SKM-1 (cell line): Measurements from ENCODE around the gene CARNS1.
A peak's percentile ranks its signal among the peaks of the same experiment; 100 is the strongest.
"Not testable (repeated sequence)": the region's sequence is repeated elsewhere in the genome, so short reads cannot be mapped to it uniquely, and the experiment has no call there.

Experiments used
- DNase-seq: peaks from one replicate; lab custom pipeline; 2025; ENCODE audit not compliant: unreplicated experiment; lab: John Stamatoyannopoulos, UW

The CARNS1 gene

GRCh38 chr11:67427364-67427859, 11.9 kb downstream of the CARNS1 start:
- DNase-seq: not testable (repeated sequence)

GRCh38 chr11:67428052-67429001, 12.8 kb downstream of the CARNS1 start, which contains the start of gene RPS6KB2:
TSS of gene RPS6KB2 (plus strand) at chr11:67428494. CDS start at chr11:67428546, 52 bp downstream.
- peak; percentile 94 for DNase-seq

- DNase-seq: no peak
These were observed 13.7 kb downstream of the CARNS1 start for GRCh38 chr11:67429038-67429668.

DNA sequence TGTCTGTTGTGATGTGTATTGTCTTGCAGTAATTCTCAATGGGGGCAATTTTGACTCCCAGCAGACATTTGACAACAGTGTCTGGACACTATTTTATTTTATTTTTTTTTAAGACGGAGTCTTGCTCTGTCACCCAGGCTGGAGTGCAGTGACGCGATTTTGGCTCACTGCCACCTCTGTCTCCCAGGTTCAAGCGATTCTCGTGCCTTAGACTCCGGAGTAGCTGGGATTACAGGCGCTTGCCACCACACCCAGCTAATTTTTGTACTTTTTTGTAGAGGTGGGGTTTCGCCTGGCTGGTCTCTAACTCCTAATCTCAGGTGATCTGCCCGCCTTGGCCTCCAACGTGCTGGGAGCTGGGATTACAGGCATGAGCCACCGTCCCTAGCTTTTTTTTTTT, 14.2 kb downstream of the CARNS1 start:
- DNase-seq: no peak

GRCh38 chr11:67431346-67432249, 16.1 kb downstream of the CARNS1 start:
- no peak for DNase-seq

DNA sequence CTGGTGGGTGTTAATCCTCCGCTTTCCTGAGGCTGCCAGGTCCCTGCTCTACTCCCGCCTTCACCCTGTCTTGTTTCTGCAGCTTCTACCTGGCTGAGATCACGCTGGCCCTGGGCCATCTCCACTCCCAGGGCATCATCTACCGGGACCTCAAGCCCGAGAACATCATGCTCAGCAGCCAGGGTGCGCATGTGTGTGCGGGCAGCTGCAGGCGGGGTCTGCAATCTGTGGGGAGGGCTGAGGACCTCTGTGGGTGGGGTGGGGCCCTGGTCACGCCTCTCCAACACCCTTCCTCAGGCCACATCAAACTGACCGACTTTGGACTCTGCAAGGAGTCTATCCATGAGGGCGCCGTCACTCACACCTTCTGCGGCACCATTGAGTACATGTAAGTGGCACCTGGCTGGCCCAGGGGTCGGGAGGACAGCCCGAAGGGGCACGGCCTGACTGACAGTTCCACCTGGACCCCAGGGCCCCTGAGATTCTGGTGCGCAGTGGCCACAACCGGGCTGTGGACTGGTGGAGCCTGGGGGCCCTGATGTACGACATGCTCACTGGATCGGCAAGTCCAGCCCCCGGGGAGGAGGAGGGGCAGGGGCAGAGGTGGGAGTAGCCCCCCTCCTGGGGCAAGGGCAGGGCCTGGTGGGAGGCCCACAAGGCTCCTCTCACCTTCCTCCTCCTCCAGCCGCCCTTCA, 17.3 kb downstream of the CARNS1 start:
- no peak for DNase-seq

DNA sequence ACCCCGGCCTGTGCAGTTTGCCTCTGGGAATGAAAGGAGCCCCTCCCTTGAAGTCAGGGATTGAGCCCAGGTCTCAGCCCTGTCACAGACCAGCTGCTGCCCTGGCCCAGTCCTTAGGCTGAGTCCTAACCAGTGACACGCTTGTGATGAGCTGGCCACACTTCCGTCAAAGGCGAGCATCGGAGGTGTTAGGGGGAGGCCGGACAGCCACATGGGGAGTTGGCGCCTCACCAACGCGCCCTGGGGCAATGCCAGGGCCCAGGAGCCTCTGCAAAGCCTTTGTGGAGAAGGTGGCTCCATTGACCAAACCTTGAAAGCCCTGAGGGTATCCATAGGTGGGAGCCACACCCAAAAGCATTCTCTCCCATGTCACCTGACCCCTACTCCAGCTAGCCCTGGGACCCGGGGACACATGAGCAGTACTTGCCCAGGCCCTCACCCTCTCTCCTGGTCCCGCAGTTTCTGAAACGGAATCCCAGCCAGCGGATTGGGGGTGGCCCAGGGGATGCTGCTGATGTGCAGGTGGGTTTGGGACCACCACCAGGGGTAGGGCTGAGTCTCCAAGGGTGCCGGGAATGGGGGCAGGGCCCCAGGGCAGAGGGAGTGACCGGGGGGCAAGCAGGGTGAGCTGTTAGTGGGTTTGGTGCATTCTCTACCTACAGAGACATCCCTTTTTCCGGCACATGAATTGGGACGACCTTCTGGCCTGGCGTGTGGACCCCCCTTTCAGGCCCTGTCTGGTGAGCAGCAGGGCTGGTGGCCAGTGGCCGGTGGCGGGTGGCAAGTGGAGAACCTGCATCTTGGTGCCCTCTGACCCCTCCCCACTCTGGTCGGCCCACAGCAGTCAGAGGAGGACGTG, 18.3 kb downstream of the CARNS1 start:
- DNase-seq: no peak

GRCh38 chr11:67434395-67434881, 19.0 kb downstream of the CARNS1 start:
- DNase-seq: no peak

- no peak for DNase-seq
These were observed 19.7 kb downstream of the CARNS1 start for GRCh38 chr11:67435031-67435726.

DNA sequence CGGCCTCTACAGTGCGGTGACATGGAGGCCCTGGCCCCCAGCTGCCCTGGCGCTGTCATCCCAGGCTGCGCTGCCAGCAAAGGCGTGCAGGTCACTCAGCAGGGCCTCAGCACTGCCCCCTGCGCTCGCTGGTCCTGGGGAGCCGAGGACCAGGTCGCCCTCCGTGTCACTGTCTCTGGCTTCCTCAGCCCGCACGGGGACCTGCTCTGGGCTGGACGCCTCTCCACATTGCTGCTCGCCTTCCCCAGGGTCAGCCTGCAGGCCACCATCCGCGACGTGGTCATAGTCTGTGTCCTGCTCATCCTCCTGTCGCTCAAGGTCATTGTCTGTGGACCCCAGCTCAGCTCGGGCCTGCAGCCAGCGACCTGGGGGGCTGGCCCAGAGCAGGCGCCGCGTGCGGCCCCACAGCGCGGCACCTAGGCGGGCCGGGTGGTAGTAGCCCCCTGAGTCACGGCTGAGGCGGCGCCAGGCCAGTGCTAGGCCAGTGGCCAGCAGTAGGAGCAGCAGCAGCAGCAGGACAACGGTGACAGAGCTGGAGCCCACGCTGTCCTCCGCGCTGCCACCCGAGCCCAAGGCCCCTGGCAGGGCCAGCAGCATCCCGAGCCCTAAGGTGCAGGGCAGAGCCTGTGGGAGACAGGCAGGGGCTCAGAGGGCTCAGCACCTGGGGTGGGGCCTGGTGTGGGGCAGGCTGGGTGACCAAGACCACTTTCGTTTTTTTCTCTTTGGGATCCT, 20.4 kb downstream of the CARNS1 start:
- no peak for DNase-seq

- DNase-seq: no peak
These were observed 21.1 kb downstream of the CARNS1 start for GRCh38 chr11:67436459-67437081.

- no peak for DNase-seq
These were observed 21.8 kb downstream of the CARNS1 start, which contains the start of gene PTPRCAP for GRCh38 chr11:67437082-67437808. TSS of gene PTPRCAP (minus strand) at chr11:67437682. CDS start at chr11:67437619, 63 bp downstream.

DNA sequence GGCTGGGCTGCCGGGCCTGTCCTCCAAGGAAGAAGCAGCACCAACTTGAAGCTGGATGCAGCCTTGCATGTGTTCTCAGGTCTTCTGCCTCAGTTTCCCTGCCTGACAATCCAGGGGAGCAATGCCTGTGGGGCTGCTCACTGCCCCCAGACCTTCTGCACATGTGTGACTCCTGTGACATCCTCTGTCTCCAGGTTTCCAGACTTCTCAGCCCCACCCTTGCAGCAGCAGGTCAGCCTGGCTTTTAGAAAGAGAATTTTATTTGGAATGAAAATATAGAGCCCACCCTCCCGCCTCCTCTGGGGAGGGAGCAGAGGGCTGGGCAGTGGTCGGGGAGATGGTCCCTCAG, 22.3 kb downstream of the CARNS1 start:
- DNase-seq: no peak

DNA sequence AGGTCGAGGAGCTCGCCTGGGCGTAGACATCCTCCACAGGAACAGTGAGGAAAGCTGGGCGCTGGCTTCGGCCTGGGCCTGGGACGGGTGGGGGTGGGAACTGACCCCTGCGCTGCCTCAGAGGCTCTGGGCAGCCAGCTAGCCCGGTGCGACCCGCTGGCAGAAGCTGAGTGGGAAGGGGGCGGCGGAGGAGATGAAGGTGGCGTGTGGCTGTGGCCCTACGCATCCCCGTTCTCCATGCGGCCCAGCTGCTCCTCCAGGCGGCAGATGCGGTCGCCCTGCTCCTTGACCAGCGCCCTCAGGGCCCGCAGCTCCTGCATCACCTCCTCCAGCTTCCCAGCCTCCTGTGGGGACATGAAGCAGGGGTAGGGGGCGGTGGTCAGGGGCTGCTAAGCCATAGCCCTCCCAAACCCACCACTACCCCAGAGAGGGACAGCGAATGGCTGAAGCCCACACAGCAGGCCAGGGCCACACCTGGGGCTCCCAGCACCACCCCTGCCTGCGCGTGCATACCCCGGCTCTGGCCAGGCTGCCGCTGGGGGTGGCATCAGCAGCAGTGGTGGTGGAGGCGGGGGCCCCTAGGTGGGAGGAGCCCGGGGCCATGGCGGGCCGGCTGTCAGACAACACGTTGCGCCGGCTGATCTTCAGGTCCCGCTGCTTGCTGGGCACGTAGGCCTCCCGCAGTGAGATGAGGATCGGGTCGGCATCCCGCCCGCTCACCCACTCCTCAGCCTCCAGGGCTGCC, 22.9 kb downstream of the CARNS1 start:
- no peak for DNase-seq

DNA sequence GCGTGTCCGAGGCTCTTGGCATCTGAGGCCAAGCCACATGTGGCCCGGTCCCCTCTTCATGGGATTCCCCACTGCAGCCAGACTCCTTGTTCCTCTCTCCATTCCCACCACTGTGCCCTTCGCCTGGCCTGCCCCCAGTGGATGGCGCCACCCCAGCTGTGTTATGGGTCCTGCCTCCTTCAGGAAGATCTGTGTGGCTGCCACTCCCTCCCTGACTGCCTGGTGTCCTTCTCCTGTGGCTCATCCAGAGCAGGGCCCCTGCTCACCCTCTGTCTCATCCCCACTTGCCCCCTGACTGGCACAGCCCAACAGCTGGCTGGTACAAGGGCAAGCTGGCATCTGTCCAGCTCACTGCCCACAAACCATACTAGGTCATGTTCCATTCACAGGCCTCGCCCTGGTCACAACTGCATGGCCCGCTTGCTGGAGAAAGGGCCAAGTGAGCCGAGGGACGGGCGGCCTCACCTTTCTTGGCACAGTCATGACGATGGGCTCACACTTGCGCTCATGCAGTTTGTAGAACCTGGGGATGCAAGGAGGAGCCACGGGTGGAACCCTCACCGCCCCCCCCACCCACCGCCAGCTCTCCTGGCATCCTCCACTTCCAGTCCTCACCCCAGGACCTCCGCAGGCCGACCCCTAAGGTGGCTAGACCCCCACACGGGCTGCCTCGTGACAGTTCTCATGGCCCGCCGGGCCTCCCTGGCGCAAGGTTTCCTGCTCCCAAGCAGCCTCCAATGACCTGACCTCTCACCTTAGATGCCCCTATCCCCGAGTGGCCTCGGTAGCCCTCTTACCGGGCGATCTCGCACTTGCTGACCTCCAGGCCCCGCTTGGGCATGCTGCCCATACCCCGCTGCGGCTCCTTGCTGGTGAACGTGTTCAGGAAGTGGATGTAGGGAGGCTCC, 24.1 kb downstream of the CARNS1 start:
- no peak for DNase-seq
